DOHH2 (cell line): ENCODE data around the gene CDC123.
A peak's percentile ranks its signal among the peaks of the same experiment; 100 is the strongest.

ENCODE experiments used
- H3F3A ChIP-seq: fragments of 200-600 bp; sonication (generic), shearing (Covaris generic); 2 replicates; pipeline ENCODE4 v1.6.0; 2016; ENCODE audit warnings: antibody characterized with exemption, mild to moderate bottlenecking; ENCODE audit not compliant: control insufficient read depth, insufficient read depth
- H3K27ac ChIP-seq: fragments of 200-600 bp; sonication (generic); 2 replicates; pipeline ENCODE4 v1.5.1; 2014; ENCODE audit warnings: low read depth, mild to moderate bottlenecking, low read length, moderate library complexity
- H3K27me3 ChIP-seq: fragments of 200-600 bp; sonication (generic); 2 replicates; pipeline ENCODE4 v1.6.1; 2014; ENCODE audit warnings: mild to moderate bottlenecking, low read length, mixed read lengths; ENCODE audit not compliant: control insufficient read depth
- H3K36me3 ChIP-seq: fragments of 200-600 bp; sonication (generic); 2 replicates; pipeline ENCODE4 v1.6.1; 2014; ENCODE audit warnings: mild to moderate bottlenecking, low read length, moderate library complexity, mixed read lengths; ENCODE audit not compliant: control insufficient read depth
- H3K4me1 ChIP-seq: fragments of 200-600 bp; sonication (generic); 2 replicates; pipeline ENCODE4 v1.6.1; 2014; ENCODE audit warnings: mild to moderate bottlenecking, low read length, mixed read lengths; ENCODE audit not compliant: control insufficient read depth
- H3K4me2 ChIP-seq: fragments of 200-600 bp; sonication (generic); 2 replicates; pipeline ENCODE4 v1.6.0; 2014; ENCODE audit warnings: mild to moderate bottlenecking, low read length, moderate library complexity
- H3K4me3 ChIP-seq: fragments of 200-600 bp; sonication (generic); 2 replicates; pipeline ENCODE4 v1.5.1; 2014; ENCODE audit warnings: mild to moderate bottlenecking, low read length, mixed read lengths
- H3K79me2 ChIP-seq: fragments of 200-600 bp; sonication (generic); 2 replicates; pipeline ENCODE4 v1.6.1; 2014; ENCODE audit warnings: mild to moderate bottlenecking, low read length, mixed read lengths; ENCODE audit not compliant: control insufficient read depth
- H3K9me2 ChIP-seq: fragments of 200-600 bp; sonication (generic); replicated peaks from 2 replicates; pipeline ENCODE4 v1.6.1; 2014; ENCODE audit warnings: mild to moderate bottlenecking, low read length, mixed read lengths; ENCODE audit not compliant: control insufficient read depth
- H3K9me3 ChIP-seq: fragments of 200-600 bp; sonication (generic); 2 replicates; pipeline ENCODE4 v1.6.1; 2014; ENCODE audit warnings: antibody characterized with exemption, low read length, mixed read lengths; ENCODE audit not compliant: control insufficient read depth, insufficient read depth
- H4K20me1 ChIP-seq: fragments of 200-600 bp; sonication (generic); 2 replicates; pipeline ENCODE4 v1.6.0; 2014; ENCODE audit warnings: low read depth, mild to moderate bottlenecking, antibody characterized with exemption, low read length, moderate library complexity; ENCODE audit not compliant: control insufficient read depth, insufficient read depth
- EZH2phosphoT487 ChIP-seq: fragments of 200-600 bp; sonication (generic); IDR thresholded peaks from 2 replicates; pipeline ENCODE4 v1.6.1; 2017; ENCODE audit warnings: borderline replicate concordance, mild to moderate bottlenecking, antibody characterized with exemption, low read length, moderate library complexity, mixed read lengths
- TF ChIP-seq, protein P1 (sequence below): fragments of 200-600 bp; sonication (generic); IDR thresholded peaks from one replicate; pipeline ENCODE4 v1.5.1; 2014; ENCODE audit warnings: antibody characterized with exemption, mild to moderate bottlenecking, low read depth, low read length; ENCODE audit not compliant: poor library complexity, severe bottlenecking

CDC123 gene

DNA sequence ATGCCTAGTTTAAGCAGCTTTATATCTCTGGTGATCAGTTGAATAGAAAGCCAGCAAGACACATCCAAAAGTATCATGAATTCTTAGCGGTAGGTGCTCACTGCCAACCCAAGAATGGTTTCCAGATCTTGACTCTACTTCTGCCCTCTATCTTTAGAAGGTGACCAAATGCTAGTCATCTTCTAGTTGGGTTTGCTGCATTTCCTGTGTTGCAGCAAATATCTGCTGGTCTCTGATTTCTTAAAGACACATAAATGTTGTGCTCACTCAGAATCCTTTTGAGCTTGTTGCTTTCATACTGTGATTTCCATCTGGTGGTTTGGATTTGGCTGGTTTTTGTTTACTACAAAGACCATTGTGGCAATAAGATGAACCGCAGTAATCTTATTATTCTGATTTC, 2.2 kb downstream of the CDC123 start:
- Histone ChIP-seq H3K4me2 (peak overlapping the region; percentile 89), H3K9me2 (no peaks in the 10 kb centered on the region), H3K4me1 (peaks cover 31% of the 10 kb centered on the region), H3K27me3 (no peaks in the 10 kb centered on the region), H3K36me3 (peaks cover 67% of the 10 kb centered on the region), H3K4me3 (peak overlapping the region; percentile 54), H3F3A (no peaks in the 10 kb centered on the region; the same call in 1 of the 2 replicates), H3K9me3 (no peaks in the 10 kb centered on the region), H3K27ac (no peak overlapping the region), H4K20me1 (peaks cover 5% of the 10 kb centered on the region; the same call in 1 of the 2 replicates), H3K79me2 (peaks cover 98% of the 10 kb centered on the region)
- no peak for TF ChIP-seq EZH2phosphoT487
- TF ChIP-seq, protein P1, sequence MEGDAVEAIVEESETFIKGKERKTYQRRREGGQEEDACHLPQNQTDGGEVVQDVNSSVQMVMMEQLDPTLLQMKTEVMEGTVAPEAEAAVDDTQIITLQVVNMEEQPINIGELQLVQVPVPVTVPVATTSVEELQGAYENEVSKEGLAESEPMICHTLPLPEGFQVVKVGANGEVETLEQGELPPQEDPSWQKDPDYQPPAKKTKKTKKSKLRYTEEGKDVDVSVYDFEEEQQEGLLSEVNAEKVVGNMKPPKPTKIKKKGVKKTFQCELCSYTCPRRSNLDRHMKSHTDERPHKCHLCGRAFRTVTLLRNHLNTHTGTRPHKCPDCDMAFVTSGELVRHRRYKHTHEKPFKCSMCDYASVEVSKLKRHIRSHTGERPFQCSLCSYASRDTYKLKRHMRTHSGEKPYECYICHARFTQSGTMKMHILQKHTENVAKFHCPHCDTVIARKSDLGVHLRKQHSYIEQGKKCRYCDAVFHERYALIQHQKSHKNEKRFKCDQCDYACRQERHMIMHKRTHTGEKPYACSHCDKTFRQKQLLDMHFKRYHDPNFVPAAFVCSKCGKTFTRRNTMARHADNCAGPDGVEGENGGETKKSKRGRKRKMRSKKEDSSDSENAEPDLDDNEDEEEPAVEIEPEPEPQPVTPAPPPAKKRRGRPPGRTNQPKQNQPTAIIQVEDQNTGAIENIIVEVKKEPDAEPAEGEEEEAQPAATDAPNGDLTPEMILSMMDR = no peak

DNA sequence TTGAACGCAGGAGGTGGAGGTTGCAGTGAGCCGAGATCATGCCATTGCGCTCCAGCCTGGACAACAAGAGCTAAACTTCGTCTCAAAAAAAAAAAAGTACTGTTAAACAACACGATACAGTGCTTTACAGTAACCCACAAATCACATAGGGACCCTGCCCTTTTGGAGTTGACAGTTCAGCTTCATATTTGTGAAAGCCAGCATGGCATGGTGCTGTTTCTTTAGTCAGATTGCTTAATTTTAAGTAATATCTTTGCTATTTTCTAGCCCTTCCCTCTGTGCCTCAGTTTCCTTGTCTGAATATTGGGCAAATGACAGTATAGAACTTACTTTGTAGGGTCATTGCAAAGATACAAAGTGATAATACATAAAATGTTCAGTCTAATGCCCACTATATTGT, 4.9 kb downstream of the CDC123 start:
- Histone ChIP-seq H4K20me1 (no peaks in the 10 kb centered on the region; the same call in 1 of the 2 replicates), H3K27me3 (no peaks in the 10 kb centered on the region), H3K36me3 (peaks cover 80% of the 10 kb centered on the region), H3K4me1 (peaks cover 16% of the 10 kb centered on the region), H3K4me2 (no peak overlapping the region), H3K9me2 (no peaks in the 10 kb centered on the region), H3F3A (no peaks in the 10 kb centered on the region), H3K4me3 (no peak overlapping the region), H3K9me3 (no peaks in the 10 kb centered on the region), H3K27ac (no peak overlapping the region), H3K79me2 (peaks cover 98% of the 10 kb centered on the region)
- TF ChIP-seq, protein P1 = no peak
- TF ChIP-seq EZH2phosphoT487 = no peak

DNA sequence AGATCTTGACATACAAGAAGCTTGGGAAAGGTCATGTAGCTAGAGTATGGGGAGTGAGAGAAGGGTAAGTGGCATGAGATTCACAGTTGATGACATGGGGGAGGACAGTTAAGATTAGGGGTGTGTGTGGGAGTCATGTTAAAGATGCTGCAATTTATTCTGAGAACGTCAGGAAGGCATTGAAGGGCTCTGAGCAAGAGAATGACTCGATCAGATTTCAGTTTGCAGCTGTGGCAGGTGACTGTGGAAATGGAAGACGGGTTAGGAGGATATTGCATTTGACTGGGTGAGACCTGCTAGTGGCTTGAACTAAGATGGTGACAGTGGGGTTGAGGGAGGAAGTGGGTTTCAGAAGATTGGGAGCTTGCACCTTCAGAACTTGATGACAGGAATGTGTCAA, 5.6 kb downstream of the CDC123 start:
- Histone ChIP-seq H3K9me3 (no peaks in the 10 kb centered on the region), H3K27me3 (no peaks in the 10 kb centered on the region), H3K27ac (no peak overlapping the region), H3K9me2 (no peaks in the 10 kb centered on the region), H3K4me1 (peaks cover 16% of the 10 kb centered on the region), H3K4me2 (no peak overlapping the region), H3K36me3 (peaks cover 82% of the 10 kb centered on the region), H3K79me2 (peaks cover 98% of the 10 kb centered on the region), H3F3A (no peaks in the 10 kb centered on the region), H4K20me1 (no peaks in the 10 kb centered on the region; the same call in 1 of the 2 replicates), H3K4me3 (no peak overlapping the region)
- TF ChIP-seq EZH2phosphoT487 = no peak
- TF ChIP-seq, protein P1 = no peak

DNA sequence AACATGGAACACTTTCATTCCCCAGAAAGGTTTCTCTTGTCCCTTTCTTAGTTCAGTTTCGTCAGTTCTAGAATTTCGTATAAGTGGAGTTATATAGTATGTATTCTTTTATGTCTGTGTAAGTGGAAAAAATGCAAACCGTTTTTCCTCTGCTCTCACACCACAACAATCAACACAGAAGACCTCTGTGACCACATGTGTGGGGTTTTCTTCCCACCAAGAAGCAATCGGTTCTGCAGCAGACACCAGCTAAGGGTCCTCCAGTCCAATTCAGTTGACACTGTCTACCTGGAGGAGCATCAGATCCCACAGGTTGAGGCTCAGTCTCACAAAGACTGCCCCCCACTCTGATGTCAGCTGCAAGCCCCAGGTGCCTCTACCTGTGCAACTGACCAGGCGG, 6.2 kb downstream of the CDC123 start:
- H3K36me3 ChIP-seq = peaks cover 82% of the 10 kb centered on the region
- H3K9me3 ChIP-seq = no peaks in the 10 kb centered on the region
- peaks cover 16% of the 10 kb centered on the region for H3K4me1 ChIP-seq
- no peaks in the 10 kb centered on the region for H3K27me3 ChIP-seq
- TF ChIP-seq, protein P1 = no peak
- no peak for TF ChIP-seq EZH2phosphoT487
- no peak overlapping the region for H3K4me2 ChIP-seq
- no peak overlapping the region for H3K4me3 ChIP-seq
- H3F3A ChIP-seq = no peaks in the 10 kb centered on the region
- H3K27ac ChIP-seq = no peak overlapping the region
- peaks cover 98% of the 10 kb centered on the region for H3K79me2 ChIP-seq
- no peaks in the 10 kb centered on the region; the same call in 1 of the 2 replicates for H4K20me1 ChIP-seq
- H3K9me2 ChIP-seq = no peaks in the 10 kb centered on the region
